Loucy (cell line): Measurements from ENCODE around the gene PACSIN1.

Source experiments
- H2AFZ ChIP-seq: fragments of 200-600 bp; sonication (generic); 2 replicates; pipeline ENCODE4 v1.6.0; 2016; ENCODE audit warnings: antibody characterized with exemption, mild to moderate bottlenecking, low read length, moderate library complexity
- H3F3A ChIP-seq: fragments of 200-600 bp; 2 replicates; pipeline ENCODE4 v1.6.0; 2016; ENCODE audit warnings: antibody characterized with exemption, low read depth, mild to moderate bottlenecking
- H3K27me3 ChIP-seq: fragments of 200-600 bp; sonication (generic); 2 replicates; pipeline ENCODE4 v1.6.1; 2014; ENCODE audit warnings: low read length, mild to moderate bottlenecking; ENCODE audit not compliant: insufficient read depth, poor library complexity, severe bottlenecking
- H3K36me3 ChIP-seq: fragments of 200-600 bp; sonication (generic); 2 replicates; pipeline ENCODE4 v1.6.1; 2016; ENCODE audit warnings: low read length; ENCODE audit not compliant: insufficient read depth
- H3K4me1 ChIP-seq: fragments of 200-600 bp; sonication (generic); 2 replicates; pipeline ENCODE4 v1.5.1; 2014; ENCODE audit warnings: low read length, mild to moderate bottlenecking; ENCODE audit not compliant: insufficient read depth, poor library complexity, severe bottlenecking
- H3K4me2 ChIP-seq: fragments of 200-600 bp; sonication (generic); 2 replicates; pipeline ENCODE4 v1.6.0; 2014; ENCODE audit warnings: antibody characterized with exemption, low read length, low read depth, mild to moderate bottlenecking; ENCODE audit not compliant: poor library complexity, severe bottlenecking
- H3K4me3 ChIP-seq: fragments of 200-600 bp; sonication (generic); 2 replicates; pipeline ENCODE4 v1.5.1; 2014; ENCODE audit warnings: low read length, mild to moderate bottlenecking, mixed read lengths; ENCODE audit not compliant: poor library complexity, severe bottlenecking
- H3K79me2 ChIP-seq: fragments of 200-600 bp; sonication (generic); 2 replicates; pipeline ENCODE4 v1.6.1; 2014; ENCODE audit warnings: low read length; ENCODE audit not compliant: insufficient read depth
- H3K9ac ChIP-seq: fragments of 200-600 bp; sonication (generic); 2 replicates; pipeline ENCODE4 v1.6.0; 2014; ENCODE audit warnings: mild to moderate bottlenecking, low read depth, low read length, moderate library complexity; ENCODE audit not compliant: poor library complexity, severe bottlenecking
- H3K9me2 ChIP-seq: fragments of 200-600 bp; sonication (generic); replicated peaks from 2 replicates; pipeline ENCODE4 v1.6.1; 2016; ENCODE audit warnings: low read depth, low read length, mixed read lengths
- H3K9me3 ChIP-seq: fragments of 200-600 bp; sonication (generic); 2 replicates; pipeline ENCODE4 v1.6.1; 2014; ENCODE audit warnings: mild to moderate bottlenecking, antibody characterized with exemption, low read length, low read depth; ENCODE audit not compliant: insufficient read depth
- H4K20me1 ChIP-seq: fragments of 200-600 bp; sonication (generic); 2 replicates; pipeline ENCODE4 v1.6.0; 2014; ENCODE audit warnings: antibody characterized with exemption, low read length, mild to moderate bottlenecking; ENCODE audit not compliant: insufficient read depth, poor library complexity, severe bottlenecking
- CTCF ChIP-seq: fragments of 200-600 bp; sonication (generic); conservative IDR thresholded peaks from 2 replicates; pipeline ENCODE4 v1.5.1; 2014; ENCODE audit warnings: mild to moderate bottlenecking, antibody characterized with exemption, low read length
- EZH2phosphoT487 ChIP-seq: fragments of 200-600 bp; IDR thresholded peaks from 2 replicates; pipeline ENCODE4 v1.6.1; 2018; ENCODE audit warnings: antibody characterized with exemption, mild to moderate bottlenecking, moderate library complexity, borderline replicate concordance

PACSIN1 gene

GRCh38 chr6:34441526-34441925 lies 24.4 kb upstream of the PACSIN1 start:
- no peak overlapping the region for H3K4me2 ChIP-seq
- no peak for TF ChIP-seq CTCF
- TF ChIP-seq EZH2phosphoT487 = no peak
- peak overlapping the region; percentile 65; the same call in 1 of the 2 replicates for H2AFZ ChIP-seq

GRCh38 chr6:34445313-34445860 lies 20.5 kb upstream of the PACSIN1 start:
- H3K4me1 ChIP-seq = no peaks in the 10 kb centered on the region
- H3K27me3 ChIP-seq = no peaks in the 10 kb centered on the region
- no peak overlapping the region for H3K9ac ChIP-seq
- H3F3A ChIP-seq = no peaks in the 10 kb centered on the region
- H3K36me3 ChIP-seq = no peaks in the 10 kb centered on the region
- no peaks in the 10 kb centered on the region for H3K9me3 ChIP-seq
- H3K9me2 ChIP-seq = no peaks in the 10 kb centered on the region
- H2AFZ ChIP-seq = no peak overlapping the region
- no peaks in the 10 kb centered on the region for H3K79me2 ChIP-seq
- no peak overlapping the region for H3K4me2 ChIP-seq
- no peaks in the 10 kb centered on the region for H4K20me1 ChIP-seq
- TF ChIP-seq EZH2phosphoT487 = no peak
- no peak for TF ChIP-seq CTCF
- H3K4me3 ChIP-seq = no peak overlapping the region

More at GRCh38 chr6:34441526-34441925, 24.4 kb upstream of the PACSIN1 start:
- Histone ChIP-seq H3K4me3 (no peak overlapping the region), H3K4me1 (no peaks in the 10 kb centered on the region), H3K36me3 (no peaks in the 10 kb centered on the region), H3K27me3 (no peaks in the 10 kb centered on the region), H3K9me3 (no peaks in the 10 kb centered on the region), H3K79me2 (no peaks in the 10 kb centered on the region), H4K20me1 (no peaks in the 10 kb centered on the region), H3F3A (no peaks in the 10 kb centered on the region), H3K9me2 (no peaks in the 10 kb centered on the region), H3K9ac (no peak overlapping the region)

GRCh38 chr6:34447386-34447785 lies 18.5 kb upstream of the PACSIN1 start:
- Histone ChIP-seq H3K9me3 (no peaks in the 10 kb centered on the region), H4K20me1 (no peaks in the 10 kb centered on the region), H3K9ac (no peak overlapping the region), H3K79me2 (no peaks in the 10 kb centered on the region), H3K27me3 (no peaks in the 10 kb centered on the region), H3K4me2 (no peak overlapping the region), H3K4me3 (no peak overlapping the region), H3K36me3 (no peaks in the 10 kb centered on the region), H2AFZ (no peak overlapping the region), H3K9me2 (no peaks in the 10 kb centered on the region), H3K4me1 (no peaks in the 10 kb centered on the region), H3F3A (no peaks in the 10 kb centered on the region)
- TF ChIP-seq CTCF (no peak), EZH2phosphoT487 (no peak)
